Measurements from ENCODE around the gene KRTAP4-6.
"Not testable (repeated sequence)": the region's sequence is repeated elsewhere in the genome, so short reads cannot be mapped to it uniquely, and the experiment has no call there.

KRTAP4-6 gene

GRCh38 chr17:41148971-41149651 lies 8.8 kb upstream of the KRTAP4-6 start:
- H3K27me3 ChIP-seq (ENCODE audit: control insufficient read depth in 2 of 2, insufficient read depth in 2 of 2, low read length in 2 of 2); H3K9ac ChIP-seq (ENCODE audit: low read depth in 1 of 2, low read length in 2 of 2); H3K27ac ChIP-seq (ENCODE audit: low read depth in 2 of 2, low read length in 2 of 2); H3K4me1 ChIP-seq (ENCODE audit: control insufficient read depth in 2 of 2, insufficient read depth in 2 of 2, low read length in 2 of 2); H3K36me3 ChIP-seq (ENCODE audit: control insufficient read depth in 2 of 2, insufficient read depth in 2 of 2, low read length in 2 of 2); H3K4me3 ChIP-seq (ENCODE audit: low read length in 2 of 2); H3K9me3 ChIP-seq (ENCODE audit: control insufficient read depth in 2 of 2, low read length in 2 of 2): not testable (repeated sequence)

GRCh38 chr17:41147531-41148204 lies 7.3 kb upstream of the KRTAP4-6 start:
- no peak overlapping the region for H3K27ac ChIP-seq (ENCODE audit: low read depth in 2 of 2, low read length in 2 of 2)
- no peak overlapping the region for H3K4me3 ChIP-seq (ENCODE audit: low read length in 2 of 2)
- H3K9ac ChIP-seq (ENCODE audit: low read depth in 1 of 2, low read length in 2 of 2) = no peak overlapping the region
- H3K4me1 ChIP-seq (ENCODE audit: control insufficient read depth in 2 of 2, insufficient read depth in 2 of 2, low read length in 2 of 2) = no peaks in the 10 kb centered on the region
- no peaks in the 10 kb centered on the region for H3K36me3 ChIP-seq (ENCODE audit: control insufficient read depth in 2 of 2, insufficient read depth in 2 of 2, low read length in 2 of 2)
- H3K27me3 ChIP-seq (ENCODE audit: control insufficient read depth in 2 of 2, insufficient read depth in 2 of 2, low read length in 2 of 2) = peaks cover 0 to 3% of the 10 kb centered on the region in 2 donors
- no peaks in the 10 kb centered on the region for H3K9me3 ChIP-seq (ENCODE audit: control insufficient read depth in 2 of 2, low read length in 2 of 2)

- Histone ChIP-seq H3K27me3 (ENCODE audit: control insufficient read depth in 2 of 2, insufficient read depth in 2 of 2, low read length in 2 of 2) (no peaks in the 10 kb centered on the region), H3K27ac (ENCODE audit: low read depth in 2 of 2, low read length in 2 of 2) (no peak overlapping the region), H3K4me3 (ENCODE audit: low read length in 2 of 2) (no peak overlapping the region), H3K36me3 (ENCODE audit: control insufficient read depth in 2 of 2, insufficient read depth in 2 of 2, low read length in 2 of 2) (no peaks in the 10 kb centered on the region), H3K9me3 (ENCODE audit: control insufficient read depth in 2 of 2, low read length in 2 of 2) (no peaks in the 10 kb centered on the region), H3K4me1 (ENCODE audit: control insufficient read depth in 2 of 2, insufficient read depth in 2 of 2, low read length in 2 of 2) (no peaks in the 10 kb centered on the region), H3K9ac (ENCODE audit: low read depth in 1 of 2, low read length in 2 of 2) (no peak overlapping the region)
These were observed 4.9 kb upstream of the KRTAP4-6 start for GRCh38 chr17:41145261-41145660.

- no peak overlapping the region for H3K27ac ChIP-seq (ENCODE audit: low read depth in 2 of 2, low read length in 2 of 2)
- H3K27me3 ChIP-seq (ENCODE audit: control insufficient read depth in 2 of 2, insufficient read depth in 2 of 2, low read length in 2 of 2) = no peaks in the 10 kb centered on the region
- H3K9ac ChIP-seq (ENCODE audit: low read depth in 1 of 2, low read length in 2 of 2) = no peak overlapping the region
- no peaks in the 10 kb centered on the region for H3K9me3 ChIP-seq (ENCODE audit: control insufficient read depth in 2 of 2, low read length in 2 of 2)
- no peak overlapping the region for H3K4me3 ChIP-seq (ENCODE audit: low read length in 2 of 2)
- no peaks in the 10 kb centered on the region for H3K36me3 ChIP-seq (ENCODE audit: control insufficient read depth in 2 of 2, insufficient read depth in 2 of 2, low read length in 2 of 2)
- H3K4me1 ChIP-seq (ENCODE audit: control insufficient read depth in 2 of 2, insufficient read depth in 2 of 2, low read length in 2 of 2) = no peaks in the 10 kb centered on the region
These were observed 4.5 kb upstream of the KRTAP4-6 start for GRCh38 chr17:41144846-41145245.

- Histone ChIP-seq H3K27me3 (ENCODE audit: control insufficient read depth in 2 of 2, insufficient read depth in 2 of 2, low read length in 2 of 2) (no peaks in the 10 kb centered on the region), H3K27ac (ENCODE audit: low read depth in 2 of 2, low read length in 2 of 2) (no peak overlapping the region)
These were observed 1.0 kb upstream of the KRTAP4-6 start for GRCh38 chr17:41141361-41141760.

GRCh38 chr17:41139865-41140264 lies 479 bp downstream of the KRTAP4-6 start:
- not testable (repeated sequence) for H3K27me3 ChIP-seq (ENCODE audit: control insufficient read depth in 2 of 2, insufficient read depth in 2 of 2, low read length in 2 of 2); H3K4me3 ChIP-seq (ENCODE audit: low read length in 2 of 2); H3K27ac ChIP-seq (ENCODE audit: low read depth in 2 of 2, low read length in 2 of 2); H3K4me1 ChIP-seq (ENCODE audit: control insufficient read depth in 2 of 2, insufficient read depth in 2 of 2, low read length in 2 of 2); H3K36me3 ChIP-seq (ENCODE audit: control insufficient read depth in 2 of 2, insufficient read depth in 2 of 2, low read length in 2 of 2); H3K9me3 ChIP-seq (ENCODE audit: control insufficient read depth in 2 of 2, low read length in 2 of 2); H3K9ac ChIP-seq (ENCODE audit: low read depth in 1 of 2, low read length in 2 of 2)

More at GRCh38 chr17:41141361-41141760, 1.0 kb upstream of the KRTAP4-6 start:
- Histone ChIP-seq H3K9me3 (ENCODE audit: control insufficient read depth in 2 of 2, low read length in 2 of 2) (no peaks in the 10 kb centered on the region), H3K4me3 (ENCODE audit: low read length in 2 of 2) (no peak overlapping the region), H3K9ac (ENCODE audit: low read depth in 1 of 2, low read length in 2 of 2) (no peak overlapping the region), H3K4me1 (ENCODE audit: control insufficient read depth in 2 of 2, insufficient read depth in 2 of 2, low read length in 2 of 2) (no peaks in the 10 kb centered on the region), H3K36me3 (ENCODE audit: control insufficient read depth in 2 of 2, insufficient read depth in 2 of 2, low read length in 2 of 2) (no peaks in the 10 kb centered on the region)

- H3K4me1 ChIP-seq (ENCODE audit: control insufficient read depth in 2 of 2, insufficient read depth in 2 of 2, low read length in 2 of 2) = no peaks in the 10 kb centered on the region
- H3K27me3 ChIP-seq (ENCODE audit: control insufficient read depth in 2 of 2, insufficient read depth in 2 of 2, low read length in 2 of 2) = no peaks in the 10 kb centered on the region
- H3K36me3 ChIP-seq (ENCODE audit: control insufficient read depth in 2 of 2, insufficient read depth in 2 of 2, low read length in 2 of 2) = no peaks in the 10 kb centered on the region
- H3K4me3 ChIP-seq (ENCODE audit: low read length in 2 of 2) = no peak overlapping the region
- H3K27ac ChIP-seq (ENCODE audit: low read depth in 2 of 2, low read length in 2 of 2) = no peak overlapping the region
- H3K9ac ChIP-seq (ENCODE audit: low read depth in 1 of 2, low read length in 2 of 2) = no peak overlapping the region
- no peaks in the 10 kb centered on the region for H3K9me3 ChIP-seq (ENCODE audit: control insufficient read depth in 2 of 2, low read length in 2 of 2)
These were observed 6.2 kb downstream of the KRTAP4-6 start for GRCh38 chr17:41133880-41134735.

GRCh38 chr17:41131979-41132378 lies 8.4 kb downstream of the KRTAP4-6 start:
- H3K27ac ChIP-seq (ENCODE audit: low read depth in 2 of 2, low read length in 2 of 2) = no peak overlapping the region
- H3K9me3 ChIP-seq (ENCODE audit: control insufficient read depth in 2 of 2, low read length in 2 of 2) = no peaks in the 10 kb centered on the region
- H3K4me3 ChIP-seq (ENCODE audit: low read length in 2 of 2) = no peak overlapping the region
- no peaks in the 10 kb centered on the region for H3K36me3 ChIP-seq (ENCODE audit: control insufficient read depth in 2 of 2, insufficient read depth in 2 of 2, low read length in 2 of 2)
- no peak overlapping the region for H3K9ac ChIP-seq (ENCODE audit: low read depth in 1 of 2, low read length in 2 of 2)
- no peaks in the 10 kb centered on the region for H3K27me3 ChIP-seq (ENCODE audit: control insufficient read depth in 2 of 2, insufficient read depth in 2 of 2, low read length in 2 of 2)
- no peaks in the 10 kb centered on the region for H3K4me1 ChIP-seq (ENCODE audit: control insufficient read depth in 2 of 2, insufficient read depth in 2 of 2, low read length in 2 of 2)

- Histone ChIP-seq H3K4me1 (ENCODE audit: control insufficient read depth in 2 of 2, insufficient read depth in 2 of 2, low read length in 2 of 2) (no peaks in the 10 kb centered on the region), H3K4me3 (ENCODE audit: low read length in 2 of 2) (no peak overlapping the region), H3K9ac (ENCODE audit: low read depth in 1 of 2, low read length in 2 of 2) (no peak overlapping the region), H3K36me3 (ENCODE audit: control insufficient read depth in 2 of 2, insufficient read depth in 2 of 2, low read length in 2 of 2) (no peaks in the 10 kb centered on the region), H3K27ac (ENCODE audit: low read depth in 2 of 2, low read length in 2 of 2) (no peak overlapping the region), H3K27me3 (ENCODE audit: control insufficient read depth in 2 of 2, insufficient read depth in 2 of 2, low read length in 2 of 2) (no peaks in the 10 kb centered on the region), H3K9me3 (ENCODE audit: control insufficient read depth in 2 of 2, low read length in 2 of 2) (no peaks in the 10 kb centered on the region)
These were observed 13.0 kb downstream of the KRTAP4-6 start for GRCh38 chr17:41127371-41127770.

GRCh38 chr17:41126412-41126811 lies 13.9 kb downstream of the KRTAP4-6 start:
- Histone ChIP-seq H3K9me3 (ENCODE audit: control insufficient read depth in 2 of 2, low read length in 2 of 2) (no peaks in the 10 kb centered on the region), H3K27ac (ENCODE audit: low read depth in 2 of 2, low read length in 2 of 2) (no peak overlapping the region), H3K27me3 (ENCODE audit: control insufficient read depth in 2 of 2, insufficient read depth in 2 of 2, low read length in 2 of 2) (no peaks in the 10 kb centered on the region), H3K36me3 (ENCODE audit: control insufficient read depth in 2 of 2, insufficient read depth in 2 of 2, low read length in 2 of 2) (no peaks in the 10 kb centered on the region), H3K4me1 (ENCODE audit: control insufficient read depth in 2 of 2, insufficient read depth in 2 of 2, low read length in 2 of 2) (no peaks in the 10 kb centered on the region), H3K9ac (ENCODE audit: low read depth in 1 of 2, low read length in 2 of 2) (no peak overlapping the region), H3K4me3 (ENCODE audit: low read length in 2 of 2) (no peak overlapping the region)

Data from mucosa of rectum (tissue), 2 donors.